Measurements from ENCODE around the gene CPNE5. TPM values are rescaled to one million over a fixed set of nuclear protein-coding genes. Genes with fewer than 3 reads are reported as not detected.

The CPNE5 gene
- polyA plus RNA-seq, 3 donors: 0.47 to 0.85 (median 0.82) TPM

DNA sequence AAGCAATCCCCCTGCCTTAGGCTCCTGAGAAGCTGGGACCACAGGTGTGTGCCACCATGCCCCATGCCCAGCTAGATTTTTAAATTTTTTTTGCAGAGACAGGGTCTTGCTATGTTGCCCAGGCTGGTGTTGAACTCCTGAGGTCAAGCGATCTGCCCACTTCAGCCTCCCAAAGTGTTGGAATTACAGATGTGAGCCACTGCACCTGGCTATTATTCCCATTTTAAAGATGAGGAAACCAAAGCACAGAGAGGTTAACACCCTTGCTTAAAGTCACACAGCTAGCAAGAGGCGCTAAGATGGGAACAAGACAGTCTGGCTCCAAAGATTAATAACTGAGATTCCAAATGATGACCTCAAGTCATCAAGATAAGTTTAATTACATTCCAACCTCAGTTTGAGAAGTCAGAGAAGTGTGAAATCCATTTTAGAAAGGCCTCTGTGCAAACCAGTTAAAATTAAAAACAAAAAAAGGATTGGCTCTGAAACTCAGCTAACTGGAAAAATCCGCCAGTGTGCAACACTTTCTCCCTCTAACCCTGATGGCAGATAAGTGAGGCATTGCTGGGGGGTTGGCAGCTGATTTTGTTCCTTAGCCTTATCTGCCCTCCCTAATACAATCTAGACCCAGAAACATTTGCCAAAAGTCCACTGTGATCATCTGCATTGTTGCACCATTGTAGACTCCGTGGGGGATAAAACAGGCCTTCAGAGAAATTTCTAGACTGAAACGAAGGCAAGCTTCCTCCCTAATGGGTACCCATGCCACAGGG lies 55.5 kb downstream of the CPNE5 start:
- no peaks in the 10 kb centered on the region for H3K9me3 Mint-ChIP-seq
- Histone ChIP-seq H3K27me3 (ENCODE audit: control insufficient read depth in 2 of 2, insufficient read depth in 2 of 2, low read length in 2 of 2) (no peaks in the 10 kb centered on the region), H4K20me1 (ENCODE audit: insufficient read depth, low read length) (no peaks in the 10 kb centered on the region), H3K9ac (ENCODE audit: insufficient read depth, low read length, poor library complexity, severe bottlenecking) (no peak overlapping the region), H3K79me2 (ENCODE audit: insufficient read depth, low read length) (no peaks in the 10 kb centered on the region), H3K36me3 (replicated peaks in 1 of 2; ENCODE audit: control insufficient read depth in 1 of 2, insufficient read depth in 2 of 2, low read length in 2 of 2) (no peaks in the 10 kb centered on the region), H3K9me3 (replicated peaks in 1 of 2; ENCODE audit: control insufficient read depth in 1 of 2, insufficient read depth in 1 of 2, low read length in 2 of 2) (no peaks in the 10 kb centered on the region), H3K4me2 (replicated peaks; ENCODE audit: extremely low read depth, low read length, poor library complexity, severe bottlenecking) (no peak overlapping the region), H2AFZ (ENCODE audit: insufficient read depth, low read depth, low read length, poor library complexity, severe bottlenecking) (no peak overlapping the region), H3K27ac (ENCODE audit: low read depth in 1 of 2, low read length in 2 of 2) (no peak overlapping the region), H3K4me3 (replicated peaks in 1 of 3; ENCODE audit: low read depth in 2 of 3, low read length in 3 of 3) (no peak overlapping the region), H3K4me1 (ENCODE audit: control insufficient read depth in 1 of 2, insufficient read depth in 2 of 2, low read length in 2 of 2) (peaks cover 18 to 19% of the 10 kb centered on the region in 2 donors)
- peaks cover 11 to 14% (median 12%) of the 10 kb centered on the region in 3 donors for H3K27me3 Mint-ChIP-seq (ENCODE audit: low read depth in 3 of 3)
- TF ChIP-seq, protein P1, sequence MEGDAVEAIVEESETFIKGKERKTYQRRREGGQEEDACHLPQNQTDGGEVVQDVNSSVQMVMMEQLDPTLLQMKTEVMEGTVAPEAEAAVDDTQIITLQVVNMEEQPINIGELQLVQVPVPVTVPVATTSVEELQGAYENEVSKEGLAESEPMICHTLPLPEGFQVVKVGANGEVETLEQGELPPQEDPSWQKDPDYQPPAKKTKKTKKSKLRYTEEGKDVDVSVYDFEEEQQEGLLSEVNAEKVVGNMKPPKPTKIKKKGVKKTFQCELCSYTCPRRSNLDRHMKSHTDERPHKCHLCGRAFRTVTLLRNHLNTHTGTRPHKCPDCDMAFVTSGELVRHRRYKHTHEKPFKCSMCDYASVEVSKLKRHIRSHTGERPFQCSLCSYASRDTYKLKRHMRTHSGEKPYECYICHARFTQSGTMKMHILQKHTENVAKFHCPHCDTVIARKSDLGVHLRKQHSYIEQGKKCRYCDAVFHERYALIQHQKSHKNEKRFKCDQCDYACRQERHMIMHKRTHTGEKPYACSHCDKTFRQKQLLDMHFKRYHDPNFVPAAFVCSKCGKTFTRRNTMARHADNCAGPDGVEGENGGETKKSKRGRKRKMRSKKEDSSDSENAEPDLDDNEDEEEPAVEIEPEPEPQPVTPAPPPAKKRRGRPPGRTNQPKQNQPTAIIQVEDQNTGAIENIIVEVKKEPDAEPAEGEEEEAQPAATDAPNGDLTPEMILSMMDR (IDR thresholded peaks at IDR 0.05): no peak
- intact Hi-C loops (cut with micrococcal nuclease): loop anchor here in 1 of 2 donors (5.0 kb wide), 1 partner anchor 69 kb away; no protein-coding TSS in a partner anchor
- H3K36me3 Mint-ChIP-seq: no peaks in the 10 kb centered on the region
- WGBS (ENCODE audit: insufficient coverage): 81% methylated on average over 3 of the region's 5 CpGs
- H3K4me1 Mint-ChIP-seq: peaks cover 22% of the 10 kb centered on the region
- H3K27ac Mint-ChIP-seq: no peak overlapping the region
- H3K4me3 Mint-ChIP-seq: no peak overlapping the region
- no peak for DNase-seq

DNA sequence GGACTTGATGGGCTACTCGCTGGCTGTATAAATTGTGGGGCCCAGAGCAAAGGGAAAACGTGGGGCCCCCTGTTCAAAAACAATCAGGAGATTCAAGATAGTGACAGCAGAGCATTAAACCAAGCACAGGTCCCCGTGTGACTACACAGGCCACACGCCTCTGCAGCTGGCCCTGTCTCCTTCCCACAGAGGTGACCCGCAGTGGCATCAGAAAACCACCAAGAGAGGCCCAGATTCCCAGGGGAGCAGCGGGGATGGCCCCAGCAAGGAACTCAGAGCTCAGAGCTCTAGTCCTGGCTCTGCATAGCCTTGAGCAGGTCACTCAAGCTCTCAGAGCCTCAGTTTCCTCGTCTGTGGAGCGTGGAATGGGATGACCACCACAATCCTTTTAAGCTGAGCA lies 57.6 kb downstream of the CPNE5 start:
- Mint-ChIP-seq H3K9me3 (no peaks in the 10 kb centered on the region), H3K27ac (no peak overlapping the region), H3K27me3 (ENCODE audit: low read depth in 3 of 3) (peaks cover 6 to 14% (median 11%) of the 10 kb centered on the region in 3 donors), H3K36me3 (no peaks in the 10 kb centered on the region), H3K4me1 (peaks cover 30% of the 10 kb centered on the region), H3K4me3 (no peak overlapping the region)
- H3K4me1 ChIP-seq (ENCODE audit: control insufficient read depth in 1 of 2, insufficient read depth in 2 of 2, low read length in 2 of 2): peaks cover 22 to 29% of the 10 kb centered on the region in 2 donors
- no peak overlapping the region for H3K4me3 ChIP-seq (replicated peaks in 1 of 3; ENCODE audit: low read depth in 2 of 3, low read length in 3 of 3)
- WGBS (ENCODE audit: insufficient coverage): 79% methylated on average over 8 of the region's 8 CpGs
- no peak overlapping the region for H3K27ac ChIP-seq (ENCODE audit: low read depth in 1 of 2, low read length in 2 of 2)
- no peaks in the 10 kb centered on the region for H3K27me3 ChIP-seq (ENCODE audit: control insufficient read depth in 2 of 2, insufficient read depth in 2 of 2, low read length in 2 of 2)
- TF ChIP-seq, protein P1 (IDR thresholded peaks at IDR 0.05): no peak
- no peak for DNase-seq
- H3K4me2 ChIP-seq (replicated peaks; ENCODE audit: extremely low read depth, low read length, poor library complexity, severe bottlenecking): no peak overlapping the region
- no peaks in the 10 kb centered on the region for H3K9me3 ChIP-seq (replicated peaks in 1 of 2; ENCODE audit: control insufficient read depth in 1 of 2, insufficient read depth in 1 of 2, low read length in 2 of 2)
- H3K36me3 ChIP-seq (replicated peaks in 1 of 2; ENCODE audit: control insufficient read depth in 1 of 2, insufficient read depth in 2 of 2, low read length in 2 of 2): no peaks in the 10 kb centered on the region
- H2AFZ ChIP-seq (ENCODE audit: insufficient read depth, low read depth, low read length, poor library complexity, severe bottlenecking): no peak overlapping the region
- H3K9ac ChIP-seq (ENCODE audit: insufficient read depth, low read length, poor library complexity, severe bottlenecking): no peak overlapping the region
- intact Hi-C loops (cut with micrococcal nuclease): loop anchor here in 1 of 2 donors (5.0 kb wide), 1 partner anchor 71 kb away; no protein-coding TSS in a partner anchor
- H3K79me2 ChIP-seq (ENCODE audit: insufficient read depth, low read length): no peaks in the 10 kb centered on the region
- no peaks in the 10 kb centered on the region for H4K20me1 ChIP-seq (ENCODE audit: insufficient read depth, low read length)

All from CD14-positive monocyte (primary cell).